ENCODE measurements around the gene DAG1. TPM values are rescaled to one million over a fixed set of nuclear protein-coding genes. Genes with fewer than 3 reads are reported as not detected.
"Not testable (repeated sequence)": the region's sequence is repeated elsewhere in the genome, so short reads cannot be mapped to it uniquely, and the experiment has no call there.

Gene DAG1
- polyA plus RNA-seq, 1 experiment, result 144 TPM

DNA sequence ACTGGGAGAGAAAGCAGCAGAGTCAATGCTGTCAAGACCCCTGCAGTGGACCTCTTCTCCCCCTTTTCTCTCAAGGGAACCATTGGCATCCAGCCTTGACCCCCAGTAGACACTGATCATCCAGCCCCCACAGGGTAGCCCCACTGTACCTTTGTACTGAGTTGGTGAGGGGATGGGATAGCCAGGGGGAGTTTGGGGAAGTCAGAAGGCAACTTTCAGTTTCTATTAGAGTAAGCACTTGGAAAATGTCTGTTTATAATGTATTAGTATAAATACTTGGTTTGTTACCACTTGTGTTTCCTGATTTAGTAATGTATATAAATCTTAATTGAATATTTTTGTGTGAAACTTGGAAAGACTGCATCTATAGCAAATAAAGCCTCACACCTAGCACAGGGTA is 25.0 kb downstream of the DAG1 start:
- DNase-seq (ENCODE audit: low read depth), result no peak
- TF ChIP-seq, protein P1, sequence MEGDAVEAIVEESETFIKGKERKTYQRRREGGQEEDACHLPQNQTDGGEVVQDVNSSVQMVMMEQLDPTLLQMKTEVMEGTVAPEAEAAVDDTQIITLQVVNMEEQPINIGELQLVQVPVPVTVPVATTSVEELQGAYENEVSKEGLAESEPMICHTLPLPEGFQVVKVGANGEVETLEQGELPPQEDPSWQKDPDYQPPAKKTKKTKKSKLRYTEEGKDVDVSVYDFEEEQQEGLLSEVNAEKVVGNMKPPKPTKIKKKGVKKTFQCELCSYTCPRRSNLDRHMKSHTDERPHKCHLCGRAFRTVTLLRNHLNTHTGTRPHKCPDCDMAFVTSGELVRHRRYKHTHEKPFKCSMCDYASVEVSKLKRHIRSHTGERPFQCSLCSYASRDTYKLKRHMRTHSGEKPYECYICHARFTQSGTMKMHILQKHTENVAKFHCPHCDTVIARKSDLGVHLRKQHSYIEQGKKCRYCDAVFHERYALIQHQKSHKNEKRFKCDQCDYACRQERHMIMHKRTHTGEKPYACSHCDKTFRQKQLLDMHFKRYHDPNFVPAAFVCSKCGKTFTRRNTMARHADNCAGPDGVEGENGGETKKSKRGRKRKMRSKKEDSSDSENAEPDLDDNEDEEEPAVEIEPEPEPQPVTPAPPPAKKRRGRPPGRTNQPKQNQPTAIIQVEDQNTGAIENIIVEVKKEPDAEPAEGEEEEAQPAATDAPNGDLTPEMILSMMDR (IDR thresholded peaks at IDR 0.05; ENCODE audit: insufficient read depth, low read depth, low read length), result no peak
- Histone ChIP-seq H3K4me3 (ENCODE audit: low read depth, low read length) (no peak overlapping the region), H3K36me3 (ENCODE audit: control insufficient read depth, insufficient read depth, low read length) (no peaks in the 10 kb centered on the region), H3K27me3 (ENCODE audit: control insufficient read depth, insufficient read depth, low read length) (no peaks in the 10 kb centered on the region)
- ChIA-PET POLR2A (no interaction called here), CTCF (no interaction called here)

DNA sequence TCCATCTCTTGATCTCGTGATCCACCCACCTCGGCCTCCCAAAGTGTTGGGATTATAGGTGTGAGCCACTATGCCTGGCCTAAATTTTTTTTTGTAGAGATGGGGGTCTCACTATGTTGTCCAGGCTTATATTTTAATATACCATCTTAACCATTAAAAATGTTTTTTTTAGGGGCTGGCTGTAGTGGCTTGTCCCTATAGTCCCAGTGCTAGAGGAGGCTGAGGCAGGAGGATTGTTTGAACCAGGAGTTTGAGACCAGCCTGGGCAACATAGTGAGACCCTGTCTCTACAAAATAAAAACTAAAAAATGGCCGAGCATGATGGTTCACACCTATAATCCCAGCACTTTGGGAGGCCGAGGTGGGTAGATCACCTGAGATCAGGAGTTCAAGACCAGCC is 26.8 kb downstream of the DAG1 start:
- CTCF ChIA-PET; DNase-seq (ENCODE audit: low read depth); H3K27me3 ChIP-seq (ENCODE audit: control insufficient read depth, insufficient read depth, low read length); H3K4me3 ChIP-seq (ENCODE audit: low read depth, low read length); H3K36me3 ChIP-seq (ENCODE audit: control insufficient read depth, insufficient read depth, low read length); POLR2A ChIA-PET: not testable (repeated sequence)

DNA sequence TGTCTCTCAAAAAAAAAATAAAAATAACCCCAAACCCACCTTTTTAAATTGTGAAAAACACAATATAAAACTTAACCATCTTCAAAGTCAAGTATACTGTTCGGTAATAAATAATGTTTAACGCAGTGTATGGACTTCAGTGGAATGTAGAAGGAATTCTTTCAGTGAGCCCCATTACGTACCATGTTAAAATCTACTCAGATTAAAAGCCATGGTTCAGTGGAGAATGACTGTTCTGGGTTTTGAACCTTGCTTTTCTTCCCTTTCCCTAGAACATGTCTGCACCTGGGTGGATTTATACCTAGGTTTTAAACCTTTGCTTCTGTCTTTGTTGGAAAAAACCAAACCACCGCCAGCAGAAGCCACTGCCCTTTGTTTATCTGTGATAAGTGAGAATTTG is 27.5 kb downstream of the DAG1 start:
- ChIA-PET POLR2A (no interaction called here), CTCF (interaction anchor here (0.5 kb wide), 1 partner anchor 29 kb away, joined by 5 read pairs; no protein-coding TSS in a partner anchor)
- Histone ChIP-seq H3K27me3 (ENCODE audit: control insufficient read depth, insufficient read depth, low read length) (no peaks in the 10 kb centered on the region), H3K36me3 (ENCODE audit: control insufficient read depth, insufficient read depth, low read length) (no peaks in the 10 kb centered on the region), H3K4me3 (ENCODE audit: low read depth, low read length) (no peak overlapping the region)
- no peak for DNase-seq (ENCODE audit: low read depth)
- TF ChIP-seq, protein P1 (IDR thresholded peaks at IDR 0.05; ENCODE audit: insufficient read depth, low read depth, low read length), result no peak

GRCh38 chr3:49498239-49498638 is 28.2 kb downstream of the DAG1 start:
- H3K27me3 ChIP-seq (ENCODE audit: control insufficient read depth, insufficient read depth, low read length), result no peaks in the 10 kb centered on the region
- DNase-seq (ENCODE audit: low read depth), result no peak
- H3K36me3 ChIP-seq (ENCODE audit: control insufficient read depth, insufficient read depth, low read length), result no peaks in the 10 kb centered on the region
- ChIA-PET CTCF (no interaction called here), POLR2A (no interaction called here)
- H3K4me3 ChIP-seq (ENCODE audit: low read depth, low read length), result no peak overlapping the region
- TF ChIP-seq, protein P1 (IDR thresholded peaks at IDR 0.05; ENCODE audit: insufficient read depth, low read depth, low read length), result no peak

DNA sequence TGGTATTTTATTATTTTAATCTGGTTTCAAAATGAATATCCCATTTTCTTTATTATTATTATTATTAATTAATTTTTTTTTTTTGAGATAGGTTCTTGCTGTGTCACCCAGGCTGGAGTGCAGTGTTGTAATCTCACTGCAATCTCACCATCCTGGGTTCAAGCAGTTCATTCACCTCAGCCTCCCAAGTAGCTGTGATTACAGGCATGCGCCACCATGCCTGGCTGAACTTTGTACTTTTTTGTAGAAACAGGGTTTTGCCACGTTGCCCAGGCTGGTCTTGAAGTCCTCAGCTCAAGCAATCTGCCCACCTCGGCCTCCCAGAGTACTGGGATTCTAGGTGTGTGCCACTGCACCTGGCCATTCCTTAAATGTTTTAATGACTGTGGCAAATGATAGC is 28.6 kb downstream of the DAG1 start:
- H3K36me3 ChIP-seq (ENCODE audit: control insufficient read depth, insufficient read depth, low read length), result no peaks in the 10 kb centered on the region
- POLR2A ChIA-PET, result no interaction called here
- no peaks in the 10 kb centered on the region for H3K27me3 ChIP-seq (ENCODE audit: control insufficient read depth, insufficient read depth, low read length)
- H3K4me3 ChIP-seq (ENCODE audit: low read depth, low read length), result no peak overlapping the region
- TF ChIP-seq, protein P1 (IDR thresholded peaks at IDR 0.05; ENCODE audit: insufficient read depth, low read depth, low read length), result no peak
- no peak for DNase-seq (ENCODE audit: low read depth)
- CTCF ChIA-PET, result interaction anchor here (0.6 to 0.7 kb wide), 2 partner anchors 138 to 422 kb away, joined by 4 to 5 read pairs; no protein-coding TSS in a partner anchor

DNA sequence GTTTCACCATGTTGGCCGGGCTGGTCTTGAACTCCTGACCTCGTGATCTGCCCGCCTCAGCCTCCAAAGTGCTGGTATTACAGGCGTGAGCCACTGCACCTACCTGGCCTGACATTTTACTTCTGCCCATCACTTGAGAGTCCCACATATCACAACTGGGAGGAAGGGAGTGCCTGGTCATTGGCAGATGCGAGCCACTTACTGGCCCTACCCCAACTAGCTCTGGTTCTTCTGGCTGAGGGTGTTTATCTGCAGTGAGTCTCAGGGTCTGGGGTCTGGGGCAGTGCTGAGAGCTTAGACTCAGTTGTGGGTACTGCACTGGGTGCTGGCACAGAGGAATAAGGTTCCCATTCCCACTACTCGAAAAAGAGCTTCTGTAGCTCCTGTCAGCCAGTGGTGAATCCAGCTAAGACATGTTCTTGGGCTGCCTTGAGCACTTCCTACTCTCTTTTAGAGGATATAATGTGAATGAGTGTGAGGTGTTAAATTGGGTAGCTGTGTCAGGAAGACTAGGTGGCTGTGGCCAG is 30.2 kb downstream of the DAG1 start:
- TF ChIP-seq, protein P1 (IDR thresholded peaks at IDR 0.05; ENCODE audit: insufficient read depth, low read depth, low read length), result no peak
- H3K4me3 ChIP-seq (ENCODE audit: low read depth, low read length), result no peak overlapping the region
- no peaks in the 10 kb centered on the region for H3K36me3 ChIP-seq (ENCODE audit: control insufficient read depth, insufficient read depth, low read length)
- no peaks in the 10 kb centered on the region for H3K27me3 ChIP-seq (ENCODE audit: control insufficient read depth, insufficient read depth, low read length)
- ChIA-PET POLR2A (no interaction called here), CTCF (interaction anchor here (0.7 to 1.7 kb wide), 5 partner anchors 16 to 172 kb away, joined by 3 to 6 read pairs (median 3); partner anchors contain the start of gene DAG1)
- no peak for DNase-seq (ENCODE audit: low read depth)
